NCI-H2196 (cell line): ENCODE data around the gene AASDHPPT.

Experiments used
- DNase-seq: peaks from one replicate; lab custom pipeline; 2025; ENCODE audit not compliant: unreplicated experiment; lab: John Stamatoyannopoulos, UW

Gene AASDHPPT

GRCh38 chr11:106086135-106086534 lies 8.7 kb downstream of the AASDHPPT start:
- no peak for DNase-seq

GRCh38 chr11:106086850-106087249 lies 9.4 kb downstream of the AASDHPPT start:
- no peak for DNase-seq

GRCh38 chr11:106087815-106088435 lies 10.5 kb downstream of the AASDHPPT start:
- peak; percentile 35 for DNase-seq

GRCh38 chr11:106088896-106089295 lies 11.4 kb downstream of the AASDHPPT start:
- DNase-seq = no peak

- no peak for DNase-seq
Measured at GRCh38 chr11:106091480-106092123, 14.1 kb downstream of the AASDHPPT start.

GRCh38 chr11:106092446-106092845 lies 15.0 kb downstream of the AASDHPPT start:
- no peak for DNase-seq

- no peak for DNase-seq
Measured at GRCh38 chr11:106098893-106099553, 21.6 kb downstream of the AASDHPPT start.

- no peak for DNase-seq
Measured at GRCh38 chr11:106101370-106101769, 23.9 kb downstream of the AASDHPPT start.

- no peak for DNase-seq
Measured at GRCh38 chr11:106101819-106102218, 24.4 kb downstream of the AASDHPPT start.

GRCh38 chr11:106105986-106106385 lies 28.5 kb downstream of the AASDHPPT start:
- no peak for DNase-seq

- no peak for DNase-seq
Measured at GRCh38 chr11:106121570-106122320, 44.3 kb downstream of the AASDHPPT start.

GRCh38 chr11:106127604-106128003 lies 50.1 kb downstream of the AASDHPPT start:
- no peak for DNase-seq

GRCh38 chr11:106128740-106129139 lies 51.3 kb downstream of the AASDHPPT start:
- DNase-seq = no peak

- DNase-seq = no peak
Measured at GRCh38 chr11:106131998-106132397, 54.5 kb downstream of the AASDHPPT start.

- no peak for DNase-seq
Measured at GRCh38 chr11:106132582-106133354, 55.3 kb downstream of the AASDHPPT start.

- DNase-seq = no peak
Measured at GRCh38 chr11:106133529-106133928, 56.1 kb downstream of the AASDHPPT start.

- DNase-seq = no peak
Measured at GRCh38 chr11:106137061-106137460, 59.6 kb downstream of the AASDHPPT start.

- DNase-seq = no peak
Measured at GRCh38 chr11:106137758-106138157, 60.3 kb downstream of the AASDHPPT start.
